ENCODE results near the gene P3H2.

Gene P3H2

GRCh38 chr3:189921770-189922169, 198.9 kb downstream of the P3H2 start:
- no peaks in the 10 kb centered on the region for H3K36me3 ChIP-seq (ENCODE audit: control insufficient read depth, insufficient read depth, low read length)
- H3K4me1 ChIP-seq (ENCODE audit: control insufficient read depth, insufficient read depth, low read length), result peaks cover 9% of the 10 kb centered on the region
- no peaks in the 10 kb centered on the region for H3K27me3 ChIP-seq (ENCODE audit: control insufficient read depth, insufficient read depth, low read length)
- H3K9me3 ChIP-seq (ENCODE audit: control insufficient read depth, insufficient read depth, low read length), result no peaks in the 10 kb centered on the region
- H3K9ac ChIP-seq (ENCODE audit: low read depth, low read length), result no peak overlapping the region
- H3K4me3 ChIP-seq (ENCODE audit: low read depth, low read length), result no peak overlapping the region

DNA sequence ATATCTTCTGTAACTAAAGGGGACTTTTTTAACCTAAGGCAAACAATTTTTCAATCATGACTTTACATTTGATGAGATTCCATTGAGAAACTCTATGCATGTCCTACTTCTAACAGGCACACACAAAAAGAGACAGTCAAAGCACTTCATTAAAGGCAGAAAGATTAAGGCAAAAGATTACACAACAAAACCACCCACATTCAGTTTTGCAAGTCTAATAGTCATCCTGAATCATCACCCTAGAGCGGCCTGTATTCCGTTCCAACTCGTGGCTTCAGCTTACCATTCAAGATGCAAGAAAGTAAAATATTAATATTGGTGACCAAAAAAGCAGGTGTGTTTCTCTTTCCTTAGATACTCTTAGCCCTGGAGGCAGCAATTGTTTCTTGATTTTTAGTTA, 205.9 kb downstream of the P3H2 start:
- no peaks in the 10 kb centered on the region for H3K9me3 ChIP-seq (ENCODE audit: control insufficient read depth, insufficient read depth, low read length)
- no peak overlapping the region for H3K4me3 ChIP-seq (ENCODE audit: low read depth, low read length)
- H3K9ac ChIP-seq (ENCODE audit: low read depth, low read length), result no peak overlapping the region
- H3K36me3 ChIP-seq (ENCODE audit: control insufficient read depth, insufficient read depth, low read length), result no peaks in the 10 kb centered on the region
- H3K4me1 ChIP-seq (ENCODE audit: control insufficient read depth, insufficient read depth, low read length), result peaks cover 9% of the 10 kb centered on the region
- H3K27me3 ChIP-seq (ENCODE audit: control insufficient read depth, insufficient read depth, low read length), result no peaks in the 10 kb centered on the region

GRCh38 chr3:189911001-189911400, 209.7 kb downstream of the P3H2 start:
- Histone ChIP-seq H3K9ac (ENCODE audit: low read depth, low read length) (no peak overlapping the region), H3K4me3 (ENCODE audit: low read depth, low read length) (no peak overlapping the region), H3K27me3 (ENCODE audit: control insufficient read depth, insufficient read depth, low read length) (no peaks in the 10 kb centered on the region), H3K36me3 (ENCODE audit: control insufficient read depth, insufficient read depth, low read length) (no peaks in the 10 kb centered on the region), H3K9me3 (ENCODE audit: control insufficient read depth, insufficient read depth, low read length) (no peaks in the 10 kb centered on the region), H3K4me1 (ENCODE audit: control insufficient read depth, insufficient read depth, low read length) (no peaks in the 10 kb centered on the region)

DNA sequence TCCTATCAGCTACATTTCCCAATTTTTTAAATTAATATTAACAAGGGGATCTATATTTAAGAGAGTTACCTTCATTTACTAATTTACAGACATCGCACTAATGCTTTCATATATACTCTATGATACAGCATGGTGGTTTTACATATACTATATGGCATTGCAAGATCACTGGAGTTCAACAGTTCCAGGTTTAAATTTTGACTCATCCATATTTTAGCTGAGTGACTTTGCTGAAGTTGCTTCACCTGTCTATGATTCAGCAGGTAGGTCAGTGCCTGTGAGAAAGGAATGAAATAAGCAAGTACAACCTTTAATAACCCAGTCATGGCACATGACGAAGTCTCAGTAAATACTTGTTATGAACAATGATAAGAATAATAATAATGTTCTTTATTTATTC, 211.1 kb downstream of the P3H2 start:
- H3K9ac ChIP-seq (ENCODE audit: low read depth, low read length), result no peak overlapping the region
- no peaks in the 10 kb centered on the region for H3K36me3 ChIP-seq (ENCODE audit: control insufficient read depth, insufficient read depth, low read length)
- no peaks in the 10 kb centered on the region for H3K4me1 ChIP-seq (ENCODE audit: control insufficient read depth, insufficient read depth, low read length)
- no peaks in the 10 kb centered on the region for H3K9me3 ChIP-seq (ENCODE audit: control insufficient read depth, insufficient read depth, low read length)
- no peaks in the 10 kb centered on the region for H3K27me3 ChIP-seq (ENCODE audit: control insufficient read depth, insufficient read depth, low read length)
- H3K4me3 ChIP-seq (ENCODE audit: low read depth, low read length), result no peak overlapping the region

- Histone ChIP-seq H3K9ac (ENCODE audit: low read depth, low read length) (no peak overlapping the region), H3K9me3 (ENCODE audit: control insufficient read depth, insufficient read depth, low read length) (no peaks in the 10 kb centered on the region), H3K27me3 (ENCODE audit: control insufficient read depth, insufficient read depth, low read length) (no peaks in the 10 kb centered on the region), H3K4me1 (ENCODE audit: control insufficient read depth, insufficient read depth, low read length) (no peaks in the 10 kb centered on the region), H3K4me3 (ENCODE audit: low read depth, low read length) (no peak overlapping the region), H3K36me3 (ENCODE audit: control insufficient read depth, insufficient read depth, low read length) (no peaks in the 10 kb centered on the region)
Observed at GRCh38 chr3:189909139-189909538, 211.6 kb downstream of the P3H2 start.

GRCh38 chr3:189908646-189909045, 212.1 kb downstream of the P3H2 start:
- Histone ChIP-seq H3K9me3 (ENCODE audit: control insufficient read depth, insufficient read depth, low read length) (no peaks in the 10 kb centered on the region), H3K36me3 (ENCODE audit: control insufficient read depth, insufficient read depth, low read length) (no peaks in the 10 kb centered on the region), H3K4me3 (ENCODE audit: low read depth, low read length) (no peak overlapping the region), H3K4me1 (ENCODE audit: control insufficient read depth, insufficient read depth, low read length) (no peaks in the 10 kb centered on the region), H3K9ac (ENCODE audit: low read depth, low read length) (no peak overlapping the region), H3K27me3 (ENCODE audit: control insufficient read depth, insufficient read depth, low read length) (no peaks in the 10 kb centered on the region)

DNA sequence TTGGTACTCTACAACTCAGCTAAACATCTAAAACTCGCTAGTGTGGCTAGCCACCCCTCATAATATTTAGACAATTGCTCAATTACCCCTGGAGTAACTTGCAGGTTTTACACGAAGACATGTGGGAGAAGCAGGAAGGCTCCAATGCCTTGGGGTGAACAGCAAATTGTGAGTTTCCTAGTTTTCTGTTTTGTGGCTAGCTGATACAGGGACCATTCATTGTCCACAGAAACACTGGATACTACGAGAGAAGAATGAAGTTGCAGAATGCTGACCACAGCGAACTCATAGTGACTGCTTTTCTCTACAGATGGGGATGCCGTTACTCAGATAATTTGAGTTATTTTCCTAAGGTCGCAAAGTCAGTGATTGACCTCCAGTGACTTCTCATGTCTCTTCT, 212.9 kb downstream of the P3H2 start:
- Histone ChIP-seq H3K4me1 (ENCODE audit: control insufficient read depth, insufficient read depth, low read length) (no peaks in the 10 kb centered on the region), H3K9ac (ENCODE audit: low read depth, low read length) (no peak overlapping the region), H3K4me3 (ENCODE audit: low read depth, low read length) (no peak overlapping the region), H3K27me3 (ENCODE audit: control insufficient read depth, insufficient read depth, low read length) (no peaks in the 10 kb centered on the region), H3K36me3 (ENCODE audit: control insufficient read depth, insufficient read depth, low read length) (no peaks in the 10 kb centered on the region), H3K9me3 (ENCODE audit: control insufficient read depth, insufficient read depth, low read length) (no peaks in the 10 kb centered on the region)
